H1 (cell line): Measurements from ENCODE around the gene SLC39A8. TPM values are rescaled to one million over a fixed set of nuclear protein-coding genes. Genes with fewer than 3 reads are reported as not detected.

Experiments used
- CTCF ChIA-PET: fragments of 300-600 bp; sonication (Branson Sonifier 250); formaldehyde crosslinking; loops from one replicate; lab custom pipeline; 2021; ENCODE audit not compliant: partially characterized antibody; lab: Charles Lee
- POLR2A ChIA-PET: fragments of 300-600 bp; sonication (Branson Sonifier 250); formaldehyde crosslinking; loops from one replicate; lab custom pipeline; 2021; ENCODE audit warnings: inconsistent platforms; ENCODE audit not compliant: partially characterized antibody; lab: Charles Lee
- DNase-seq, 2 experiments: peaks; one replicate each; pipeline versions ENCODE4 v3.0.0 to v3.0.0-alpha.2; 2010 to 2022; ENCODE audit warnings: low spot score in 2 of 2, low read depth in 1 of 2, mixed read lengths in 1 of 2
- FAIRE-seq: peaks from 2 replicates; lab custom pipeline; 2011; peaks lifted over from hg19 to GRCh38; lab: Jason Lieb, UNC
- H2AFZ ChIP-seq: 2 replicates; pipeline ENCODE4 v1.8.1; 2012; ENCODE audit warnings: low read length, inconsistent platforms
- H2AK5ac ChIP-seq: 2 replicates; pipeline ENCODE4 v1.6.1; 2013; ENCODE audit warnings: low read depth, low read length
- H2BK120ac ChIP-seq: replicated peaks from 2 replicates; pipeline ENCODE3; 2013; ENCODE audit warnings: low read depth, low read length, inconsistent platforms
- H2BK12ac ChIP-seq: 2 replicates; pipeline ENCODE4 v1.6.1; 2013; ENCODE audit warnings: low read depth, low read length
- H2BK15ac ChIP-seq: 2 replicates; pipeline ENCODE4 v1.6.1; 2013; ENCODE audit warnings: low read length
- H2BK20ac ChIP-seq: 2 replicates; pipeline ENCODE4 v1.6.1; 2013; ENCODE audit warnings: low read length
- H2BK5ac ChIP-seq: 2 replicates; pipeline ENCODE4 v1.6.1; 2013; ENCODE audit warnings: low read depth, low read length
- H3K14ac ChIP-seq: 2 replicates; pipeline ENCODE4 v1.6.1; 2013; ENCODE audit warnings: inconsistent platforms; ENCODE audit not compliant: insufficient read length
- H3K18ac ChIP-seq: 2 replicates; pipeline ENCODE4 v1.6.1; 2013; ENCODE audit warnings: low read length; ENCODE audit errors: extremely low read depth
- H3K23ac ChIP-seq: 2 replicates; pipeline ENCODE4 v1.6.1; 2013; ENCODE audit warnings: inconsistent platforms; ENCODE audit not compliant: insufficient read length
- H3K23me2 ChIP-seq: 2 replicates; pipeline ENCODE4 v1.6.1; 2013; ENCODE audit warnings: low read depth, low read length
- H3K27ac ChIP-seq: 2 replicates; pipeline ENCODE4 v1.6.1; 2011; ENCODE audit warnings: low read depth, low read length, inconsistent platforms
- H3K27me3 ChIP-seq, 4 experiments: replicated peaks in 1 of 4; 1 replicate in 1 of 4; 2 replicates in 3 of 4; pipeline versions ENCODE4 v1.6.1 to v1.8.1; 2011 to 2013; ENCODE audit warnings: low read length in 3 of 4, mild to moderate bottlenecking in 3 of 4, inconsistent platforms in 2 of 4, mixed read lengths in 2 of 4, moderate library complexity in 1 of 4; ENCODE audit not compliant: control insufficient read depth in 3 of 4, insufficient read depth in 3 of 4; ENCODE audit errors: extremely low read depth in 1 of 4
- H3K36me3 ChIP-seq, 4 experiments: 2 replicates each; pipeline versions ENCODE4 v1.6.1 to v1.8.1; 2011 to 2013; ENCODE audit warnings: mild to moderate bottlenecking in 4 of 4, low read length in 3 of 4, moderate library complexity in 2 of 4, control low read depth in 1 of 4, inconsistent platforms in 1 of 4; ENCODE audit not compliant: insufficient read depth in 4 of 4, control insufficient read depth in 2 of 4
- H3K4ac ChIP-seq: replicated peaks from 2 replicates; pipeline ENCODE3; 2013; ENCODE audit warnings: low read length, low read depth, mixed read lengths, inconsistent platforms; ENCODE audit not compliant: insufficient read length
- H3K4me1 ChIP-seq, 4 experiments: replicated peaks in 1 of 4; 1 replicate in 1 of 4; 2 replicates in 3 of 4; pipeline versions ENCODE4 v1.6.1 to v1.8.1; 2011 to 2013; ENCODE audit warnings: low read length in 3 of 4, inconsistent platforms in 2 of 4, mixed read lengths in 1 of 4; ENCODE audit not compliant: insufficient read depth in 4 of 4, control insufficient read depth in 3 of 4
- H3K4me2 ChIP-seq, 2 experiments: 2 replicates each; pipeline versions ENCODE4 v1.6.1 to v1.8.1; 2011 to 2013; ENCODE audit warnings: low read depth in 2 of 2, low read length in 2 of 2, control low read depth in 1 of 2, inconsistent platforms in 1 of 2, mild to moderate bottlenecking in 1 of 2; ENCODE audit not compliant: insufficient read depth in 1 of 2
- H3K4me3 ChIP-seq, 4 experiments: fragments of 200-600, 300-600 bp in 1 of 4; sonication (generic), shearing (Covaris generic), sonication (Bioruptor Twin) in 1 of 4; 2 replicates each; pipeline versions ENCODE4 v1.5.1 to v1.8.1; 2011 to 2016; ENCODE audit warnings: low read length in 4 of 4, low read depth in 3 of 4, control low read depth in 2 of 4, inconsistent platforms in 2 of 4, mild to moderate bottlenecking in 2 of 4, mixed read lengths in 1 of 4, moderate library complexity in 1 of 4; ENCODE audit not compliant: insufficient read depth in 2 of 4; ENCODE audit errors: extremely low read depth in 1 of 4
- H3K56ac ChIP-seq: replicated peaks from 2 replicates; pipeline ENCODE3; 2013; ENCODE audit warnings: low read depth, mild to moderate bottlenecking, mixed read lengths, low read length, inconsistent platforms; ENCODE audit not compliant: insufficient read length
- H3K79me1 ChIP-seq: 2 replicates; pipeline ENCODE4 v1.6.1; 2013; ENCODE audit warnings: low read depth, low read length, control low read depth
- H3K79me2 ChIP-seq, 2 experiments: 2 replicates each; pipeline versions ENCODE4 v1.6.1 to v1.8.1; 2012 to 2013; ENCODE audit warnings: low read length in 2 of 2, mild to moderate bottlenecking in 2 of 2, inconsistent platforms in 1 of 2; ENCODE audit not compliant: insufficient read depth in 2 of 2, control insufficient read depth in 1 of 2
- H3K9ac ChIP-seq, 4 experiments: replicated peaks in 1 of 4; 1 replicate in 1 of 4; 2 replicates in 3 of 4; pipeline versions ENCODE4 v1.6.1 to v1.8.1; 2011 to 2013; ENCODE audit warnings: low read depth in 3 of 4, low read length in 3 of 4, control low read depth in 2 of 4, mild to moderate bottlenecking in 2 of 4, moderate library complexity in 2 of 4, inconsistent platforms in 1 of 4; ENCODE audit errors: extremely low read depth in 1 of 4
- H3K9me3 ChIP-seq, 2 experiments: 2 replicates each; pipeline versions ENCODE4 v1.6.1 to v1.8.1; 2012 to 2013; ENCODE audit warnings: mild to moderate bottlenecking in 2 of 2, moderate library complexity in 2 of 2, control low read depth in 1 of 2, inconsistent platforms in 1 of 2, low read depth in 1 of 2, low read length in 1 of 2, mixed read lengths in 1 of 2; ENCODE audit not compliant: insufficient read depth in 2 of 2
- H4K20me1 ChIP-seq, 2 experiments: replicated peaks in 1 of 2; 2 replicates each; pipeline versions ENCODE3 to v1.8.1; 2011 to 2013; ENCODE audit warnings: inconsistent platforms in 2 of 2, low read length in 2 of 2, mild to moderate bottlenecking in 1 of 2; ENCODE audit not compliant: insufficient read depth in 2 of 2, control insufficient read depth in 1 of 2
- H4K5ac ChIP-seq: 2 replicates; pipeline ENCODE4 v1.6.1; 2013; ENCODE audit warnings: low read length, low read depth, mixed read lengths, inconsistent platforms; ENCODE audit not compliant: insufficient read length
- H4K8ac ChIP-seq: 2 replicates; pipeline ENCODE4 v1.8.0; 2013; ENCODE audit warnings: mild to moderate bottlenecking, moderate library complexity, low read length, inconsistent platforms; ENCODE audit not compliant: insufficient read depth; ENCODE audit errors: extremely low read depth
- H4K91ac ChIP-seq: replicated peaks from 2 replicates; pipeline ENCODE3; 2013; ENCODE audit warnings: low read length, mixed read lengths, inconsistent platforms; ENCODE audit not compliant: insufficient read length
- EGR1 ChIP-seq: IDR thresholded peaks from 2 replicates; pipeline ENCODE4 v1.6.1; 2011; ENCODE audit warnings: low read depth, low read length, borderline replicate concordance
- HDAC6 ChIP-seq: IDR thresholded peaks from one replicate; pipeline ENCODE4 v1.7.1; 2012; ENCODE audit warnings: low read depth, mild to moderate bottlenecking, inconsistent platforms, low read length, moderate library complexity
- JUN ChIP-seq: IDR thresholded peaks from 2 replicates; pipeline ENCODE4 v1.6.1; 2011; ENCODE audit warnings: low read depth, mild to moderate bottlenecking, improper control_type of control experiment, low read length
- SAP30 ChIP-seq: fragments of 300-600 bp; sonication (generic); IDR thresholded peaks from 2 replicates; pipeline ENCODE4 v1.7.1; 2012; ENCODE audit warnings: low read length, moderate library complexity, mild to moderate bottlenecking, inconsistent platforms; ENCODE audit not compliant: insufficient read depth, insufficient replicate concordance
- SIN3A ChIP-seq, 2 experiments: IDR thresholded peaks in 1 of 2; conservative IDR thresholded peaks in 1 of 2; 2 replicates each; pipeline ENCODE4 v1.6.1; 2011 to 2012; ENCODE audit warnings: low read length in 2 of 2, improper control_type of control experiment in 1 of 2, low read depth in 1 of 2, mild to moderate bottlenecking in 1 of 2
- TBP ChIP-seq: IDR thresholded peaks from 2 replicates; pipeline ENCODE4 v1.6.1; 2011; ENCODE audit warnings: low read depth, low read length, improper control_type of control experiment
- WGBS, 2 experiments: shearing (Covaris generic) in 1 of 2; methylation state at CpG; one replicate each; pipeline versions ENCODE4 v1.1.6 to v1.1.7; 2013 to 2015; ENCODE audit warnings: low lambda C conversion rate in 2 of 2, mixed read lengths in 2 of 2, inconsistent platforms in 1 of 2, low coverage in 1 of 2, missing lambda C conversion rate in 1 of 2; ENCODE audit not compliant: insufficient replicate concordance in 2 of 2, insufficient coverage in 1 of 2, insufficient read length in 1 of 2; ENCODE audit errors: extremely low coverage in 1 of 2, missing lambda C conversion rate in 1 of 2; 5-methylcytosine and 5-hydroxymethylcytosine counted together
- polyA plus RNA-seq, 7 experiments: library from polyadenylated mRNA; depleted of rRNA in 3 of 7; stranded (reverse) in 5 of 7; unstranded in 2 of 7; fragments of >200 nt in 5 of 7; fragments of 200-250 nt in 2 of 7; gene quantifications; 1 replicate in 5 of 7; 2 replicates in 1 of 7; 4 replicates in 1 of 7; pipeline versions ENCODE4 v1.2.1 to v1.2.3, GENCODE V29; 2011 to 2013; ENCODE audit warnings: missing spikeins in 2 of 7, mixed read lengths in 2 of 7
- total RNA-seq: library from RNA; stranded (reverse); fragmentation: NEBNext Ultra II Directional; extraction: Animal tissue kit (Norgen Biotek cat#: 25700); gene quantifications from 2 replicates; pipeline ENCODE4 v1.2.1, GENCODE V29; 2021

Gene SLC39A8
- total and polyA plus RNA-seq, 2 of the 8 experiments (the other 6 are each of a cell fraction or from before 2014, with no cell fraction given) = 6.4 to 38.7 TPM

DNA sequence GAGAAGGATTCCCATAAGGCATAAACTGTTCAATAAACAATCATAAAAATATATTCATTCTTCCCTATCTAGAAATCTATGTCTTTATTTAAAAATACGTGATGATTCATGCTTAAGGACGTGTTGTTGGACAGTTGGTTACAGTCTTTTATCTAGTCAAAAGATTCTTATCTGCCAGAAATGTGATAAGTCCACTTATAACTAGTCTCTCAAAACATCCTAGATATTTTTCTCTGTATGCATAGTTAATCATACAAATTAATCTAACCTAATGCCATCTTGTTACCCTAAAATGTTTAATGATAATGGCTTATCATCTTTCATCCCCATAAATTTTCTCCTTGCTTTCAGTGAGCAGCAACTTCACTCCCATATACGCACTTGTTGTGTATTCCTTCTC is 89.0 kb downstream of the SLC39A8 start:
- Histone ChIP-seq H3K4me2 (no peak overlapping the region), H3K4me1 (no peaks in the 10 kb centered on the region), H4K91ac (no peak overlapping the region), H3K79me1 (no peaks in the 10 kb centered on the region), H4K8ac (no peak overlapping the region), H3K14ac (no peak overlapping the region), H2AFZ (no peak overlapping the region), H2AK5ac (no peak overlapping the region), H3K4ac (no peak overlapping the region), H2BK120ac (no peak overlapping the region), H4K20me1 (no peaks in the 10 kb centered on the region), H3K4me3 (no peak overlapping the region), H3K23me2 (no peaks in the 10 kb centered on the region), H4K5ac (no peak overlapping the region), H2BK12ac (no peak overlapping the region), H2BK20ac (no peak overlapping the region), H3K9me3 (no peaks in the 10 kb centered on the region), H3K27me3 (no peaks in the 10 kb centered on the region), H3K36me3 (no peaks in the 10 kb centered on the region), H3K23ac (no peak overlapping the region), H3K18ac (no peak overlapping the region), H2BK5ac (no peak overlapping the region), H3K79me2 (no peaks in the 10 kb centered on the region), H3K56ac (no peak overlapping the region), H3K9ac (no peak overlapping the region), H3K27ac (no peak overlapping the region), H2BK15ac (no peak overlapping the region; the same call in 1 of the 2 replicates)
- CTCF ChIA-PET = interaction anchor here (0.7 to 1.9 kb wide), 4 partner anchors 39 to 519 kb away, joined by 3 to 5 read pairs (median 4); no protein-coding TSS in a partner anchor
- no peak for DNase-seq
- WGBS, 2 experiments = 87% methylated on average over 3 of the region's 3 CpGs; no CpG with 5 or more reads in 1 of the 2 experiments
- FAIRE-seq = no peak
- POLR2A ChIA-PET = no interaction called here
- TF ChIP-seq EGR1 (no peak), JUN (no peak), SAP30 (no peak), TBP (no peak), HDAC6 (no peak), SIN3A (conservative IDR thresholded peaks at IDR 0.05 in 1 of 2, IDR thresholded peaks at IDR 0.05 in 1 of 2; ENCODE audit: low read depth in 1 of 2, low read length in 2 of 2) (no peak)
